Activated naive CD4-positive, alpha-beta T cell treated with Interleukin-2 at 50 U/mL for 16 hours (primary cell): ENCODE results near the gene SV2C.
"Not testable (repeated sequence)": the region's sequence is repeated elsewhere in the genome, so short reads cannot be mapped to it uniquely, and the experiment has no call there.

ENCODE experiments used
- DNase-seq: peaks from one replicate; pipeline ENCODE4 v3.0.0-alpha.2; 2020

SV2C gene

DNA sequence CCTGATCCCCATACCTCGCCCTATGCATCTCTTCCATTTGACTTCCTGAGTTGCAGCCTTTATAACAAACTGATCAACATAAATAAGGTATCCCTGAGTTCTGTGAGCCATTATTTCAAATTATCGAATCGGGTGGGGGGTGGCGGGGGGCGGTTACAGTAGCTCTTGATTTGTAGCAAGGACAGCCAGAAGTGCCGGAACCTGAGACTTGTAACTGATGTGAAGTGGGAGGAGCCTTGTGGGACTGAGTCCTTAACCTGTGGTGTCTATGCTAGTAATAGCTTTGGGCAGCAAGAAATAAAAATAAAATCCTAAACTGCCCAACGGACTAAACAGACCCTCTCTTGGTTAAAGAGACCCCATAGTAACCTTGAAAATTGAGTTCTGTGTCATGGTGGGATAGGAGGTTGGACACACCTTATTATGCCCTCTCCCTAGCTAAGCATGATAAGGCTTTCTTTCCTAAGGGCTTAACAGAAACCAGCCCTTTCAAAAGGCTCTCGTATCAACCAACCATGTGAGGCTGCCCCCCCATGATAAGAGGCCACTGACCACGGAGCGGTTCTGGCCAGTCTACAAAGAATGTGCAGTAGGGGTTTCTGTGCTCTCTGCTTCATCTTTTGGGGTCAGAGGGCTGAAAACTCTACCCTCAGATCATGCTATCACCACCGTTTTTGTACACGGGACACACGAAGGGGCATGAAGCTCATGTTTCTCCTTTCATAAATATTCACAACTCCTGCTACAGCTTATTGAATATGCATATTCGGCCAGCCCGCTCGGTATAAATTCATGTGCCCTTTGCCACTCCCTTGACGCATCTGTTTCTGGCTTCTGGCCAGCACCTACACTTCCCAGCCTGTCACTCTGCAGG, 280.4 kb downstream of the SV2C start:
- DNase-seq, result no peak

DNA sequence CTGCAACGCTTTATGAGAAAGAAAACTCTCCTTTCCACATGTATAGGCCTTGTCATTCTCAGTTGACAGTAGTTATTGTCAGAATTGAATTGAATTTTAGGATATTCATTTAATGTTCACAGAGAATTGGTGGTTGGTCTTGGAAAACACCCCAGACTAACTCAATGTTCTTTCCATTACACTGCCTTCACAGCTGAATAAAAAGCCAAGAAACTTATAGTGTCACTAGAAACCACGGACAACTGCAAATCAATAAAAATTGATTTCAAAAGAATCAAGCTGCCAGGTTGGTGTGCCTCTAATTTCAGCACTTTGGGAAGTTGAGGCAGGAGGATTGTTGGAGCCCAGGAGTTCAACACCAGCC, 281.0 kb downstream of the SV2C start:
- no peak for DNase-seq

DNA sequence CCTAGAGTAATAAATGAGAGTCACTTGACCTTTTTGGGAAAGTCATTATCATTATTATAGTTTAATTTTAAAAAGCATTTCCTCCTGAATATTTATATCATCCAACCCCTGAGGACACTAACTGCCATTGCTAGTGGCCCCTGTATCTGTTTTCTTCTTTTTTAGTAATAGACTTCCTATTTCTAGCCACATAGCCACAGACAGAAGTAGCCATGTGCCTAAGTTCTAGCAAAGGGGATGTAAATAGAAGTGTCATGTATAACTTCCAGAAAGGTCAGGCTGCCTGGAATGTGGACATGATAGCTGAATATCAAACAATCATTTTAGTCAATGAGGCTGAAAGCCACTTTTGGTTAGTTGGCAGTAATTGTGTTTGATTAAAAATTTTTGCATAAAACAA, 282.4 kb downstream of the SV2C start:
- DNase-seq, result no peak

DNA sequence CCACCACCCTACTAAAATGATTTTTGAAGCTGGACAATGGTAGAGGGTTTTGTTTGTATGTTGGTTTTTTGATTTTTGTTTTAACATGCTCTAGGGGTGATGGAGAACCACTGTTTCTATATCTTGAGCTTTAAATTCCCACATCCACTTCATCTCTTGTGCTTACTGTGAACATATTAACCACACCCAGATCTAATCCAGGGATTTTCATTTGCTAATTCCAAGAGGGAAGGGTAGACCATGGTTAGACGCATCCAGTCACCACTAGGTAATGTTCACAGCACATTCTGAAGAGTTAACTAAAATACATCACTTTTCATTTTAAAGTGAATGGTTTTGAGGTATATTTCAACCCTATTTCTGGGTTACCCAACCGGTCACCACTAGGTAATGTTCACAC, 283.4 kb downstream of the SV2C start:
- no peak for DNase-seq

DNA sequence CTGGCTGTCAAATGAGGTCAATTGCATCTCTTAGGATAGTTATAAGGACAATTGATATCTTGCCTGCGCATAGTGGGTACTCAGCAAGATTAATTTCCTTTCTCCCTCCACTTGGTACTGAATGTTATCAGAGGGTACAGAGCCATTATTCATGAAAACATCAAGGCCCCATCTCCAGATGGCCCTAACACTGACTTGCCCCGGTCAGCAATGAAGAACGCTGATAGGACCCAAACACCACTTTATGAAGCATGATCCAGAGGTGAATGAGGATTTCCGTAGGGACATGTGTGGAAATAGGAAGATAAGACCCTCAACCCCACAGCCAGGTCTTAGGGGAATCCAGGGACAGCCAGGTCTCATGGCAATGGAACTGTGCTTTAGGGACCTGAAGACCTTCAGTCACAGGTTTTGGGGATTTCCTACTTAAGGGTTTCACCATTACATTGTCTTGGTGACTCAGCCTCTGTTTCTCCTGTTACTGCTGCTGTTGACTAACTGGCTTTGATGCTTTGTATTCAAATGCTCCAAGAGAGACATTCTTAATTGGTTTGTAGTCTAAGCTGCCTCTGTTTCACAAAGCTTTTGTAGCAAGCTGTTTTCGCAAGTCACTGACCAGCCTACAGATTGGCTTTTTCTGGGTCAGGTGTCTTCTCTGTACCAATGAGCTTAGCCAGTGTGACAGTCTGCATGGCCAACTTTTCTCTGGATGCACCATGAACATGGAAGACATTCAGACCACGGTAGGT, 284.6 kb downstream of the SV2C start:
- peak; percentile 19 for DNase-seq

DNA sequence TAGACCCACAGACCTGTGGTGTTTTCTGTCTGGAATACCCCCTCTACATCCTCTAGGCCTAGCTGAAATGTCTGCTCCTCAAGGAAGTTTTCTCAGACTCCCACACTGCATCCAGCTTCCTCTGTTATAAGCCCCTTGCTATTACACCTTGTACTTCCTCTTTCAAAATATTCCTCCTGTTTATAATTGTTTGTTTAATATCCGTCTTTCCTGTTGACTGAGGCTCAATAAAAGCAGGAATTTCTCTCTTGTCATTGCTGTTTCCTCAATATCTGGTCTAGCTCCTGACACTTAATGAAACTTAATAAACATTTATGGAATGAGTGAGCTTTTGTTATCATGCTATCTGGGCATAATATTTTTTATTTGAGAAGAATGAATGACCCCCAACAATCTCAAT, 285.8 kb downstream of the SV2C start:
- no peak for DNase-seq

DNA sequence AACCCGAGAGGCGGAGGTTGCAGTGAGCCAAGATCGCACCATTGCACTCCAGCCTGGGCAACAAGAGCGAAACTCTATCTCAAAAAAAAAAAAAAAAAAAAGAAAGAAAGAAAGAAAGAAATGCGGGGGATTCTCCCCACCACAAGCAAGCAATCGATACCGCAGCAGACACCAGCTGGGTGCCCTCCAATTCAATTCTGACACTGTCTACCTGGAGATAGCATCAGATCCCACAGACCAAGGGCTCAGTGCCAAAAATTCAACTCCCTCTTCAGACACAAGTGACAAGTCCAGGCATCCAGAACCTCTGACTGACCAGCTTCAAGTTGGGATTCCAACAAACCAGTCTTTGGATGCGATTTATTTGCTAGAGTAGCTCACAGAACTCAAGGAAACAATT, 286.5 kb downstream of the SV2C start:
- not testable (repeated sequence) for DNase-seq

DNA sequence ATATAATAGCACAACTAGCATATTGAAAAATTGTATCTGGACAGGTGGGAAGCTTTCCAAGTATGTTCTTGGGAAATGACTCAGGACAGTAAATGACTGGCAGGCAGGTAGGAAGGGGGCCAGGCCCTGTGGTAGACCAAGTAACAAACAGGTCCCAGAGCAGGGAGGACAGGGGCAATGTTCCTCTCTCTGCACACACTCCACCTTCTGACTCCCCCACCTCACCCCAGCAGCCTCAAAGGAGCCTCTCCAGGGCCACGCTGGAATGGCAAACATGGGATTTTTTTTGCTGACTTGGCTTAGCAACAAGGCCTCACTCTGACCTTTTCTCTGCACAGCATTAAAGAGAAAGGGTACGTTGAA, 288.8 kb downstream of the SV2C start:
- no peak for DNase-seq

DNA sequence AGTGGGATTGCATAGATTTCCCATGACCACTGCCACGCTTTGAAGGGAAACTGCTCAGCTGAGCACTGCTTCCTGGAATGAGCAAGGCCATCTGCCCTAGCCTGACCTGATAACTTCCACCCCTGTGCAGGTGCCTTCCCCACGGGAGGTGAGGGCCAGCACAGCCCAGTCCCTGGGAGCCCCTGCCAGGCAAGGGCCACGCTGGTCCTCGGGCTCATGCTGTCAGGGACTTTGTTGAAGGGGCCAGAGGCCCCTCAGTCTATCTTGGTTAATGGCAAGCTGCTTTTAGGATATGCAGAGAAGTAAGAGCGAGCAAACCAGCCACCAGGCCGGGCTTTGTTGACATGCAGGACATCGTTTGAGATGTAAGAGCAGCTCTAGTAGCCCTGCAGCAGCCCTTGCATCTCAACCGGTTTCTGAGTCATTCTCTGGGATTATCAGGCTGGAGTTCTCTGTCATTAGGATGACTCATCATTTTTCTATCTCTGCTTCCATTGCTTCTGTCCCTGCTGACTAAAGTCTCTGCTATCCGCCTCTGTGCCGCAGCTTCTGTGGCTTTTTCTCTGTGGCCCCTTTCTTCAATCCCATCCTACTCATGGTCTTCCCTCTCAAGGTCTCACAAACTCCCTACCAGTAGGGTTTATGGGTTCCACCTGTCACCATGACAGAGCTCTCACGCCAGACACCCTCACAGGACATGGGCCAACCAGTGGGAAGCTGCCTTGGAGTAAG, 289.3 kb downstream of the SV2C start:
- DNase-seq, result no peak

DNA sequence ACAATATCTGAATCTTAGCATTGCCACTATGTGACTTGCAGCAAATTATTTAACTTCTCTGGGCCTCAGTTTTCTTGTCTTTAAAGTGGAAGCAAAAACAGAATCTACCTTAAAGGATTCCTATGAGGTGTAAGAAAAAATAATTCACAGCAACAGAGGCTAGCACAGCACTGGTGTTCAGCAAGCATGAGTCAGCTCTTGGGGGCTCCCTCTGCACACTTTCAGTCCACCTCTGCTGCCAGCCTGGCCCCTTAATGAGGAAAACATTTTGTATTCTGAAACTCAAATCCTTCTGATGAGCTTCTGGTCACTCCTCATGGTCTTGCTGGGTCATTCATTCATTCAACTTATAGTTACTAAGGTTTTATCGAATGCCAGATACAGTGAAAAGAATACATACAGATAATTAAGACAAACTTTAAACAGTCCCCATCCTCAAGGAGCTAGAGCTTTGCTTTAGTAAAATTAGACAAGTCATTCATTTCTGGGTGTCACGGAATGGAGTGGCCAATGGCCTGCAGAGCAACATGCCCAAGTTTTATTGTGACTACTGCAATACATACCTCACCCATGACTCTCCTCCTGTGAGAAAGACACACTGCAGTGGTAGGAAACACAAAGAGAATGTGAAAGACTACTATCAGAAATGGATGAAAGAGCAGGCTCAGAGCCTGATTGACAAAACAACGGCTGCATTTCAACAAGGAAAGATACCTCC, 293.1 kb downstream of the SV2C start:
- DNase-seq, result no peak

DNA sequence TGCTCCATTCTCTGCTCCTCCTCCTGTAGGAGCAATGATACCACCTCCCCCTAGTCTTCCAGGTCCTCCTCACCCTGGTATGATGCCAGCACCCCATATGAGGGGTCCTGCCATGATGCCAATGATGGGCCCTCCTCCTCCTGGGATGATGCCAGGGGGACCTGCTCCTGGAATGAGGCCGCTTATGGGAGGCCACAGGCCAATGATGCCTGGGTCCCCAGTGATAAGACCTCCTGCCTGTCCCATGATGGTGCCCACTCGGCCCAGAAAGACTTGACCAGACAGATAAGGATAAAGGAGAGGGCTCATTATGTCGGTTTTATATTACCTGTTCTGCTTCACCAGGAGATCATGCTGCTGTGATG, 293.7 kb downstream of the SV2C start:
- no peak for DNase-seq

DNA sequence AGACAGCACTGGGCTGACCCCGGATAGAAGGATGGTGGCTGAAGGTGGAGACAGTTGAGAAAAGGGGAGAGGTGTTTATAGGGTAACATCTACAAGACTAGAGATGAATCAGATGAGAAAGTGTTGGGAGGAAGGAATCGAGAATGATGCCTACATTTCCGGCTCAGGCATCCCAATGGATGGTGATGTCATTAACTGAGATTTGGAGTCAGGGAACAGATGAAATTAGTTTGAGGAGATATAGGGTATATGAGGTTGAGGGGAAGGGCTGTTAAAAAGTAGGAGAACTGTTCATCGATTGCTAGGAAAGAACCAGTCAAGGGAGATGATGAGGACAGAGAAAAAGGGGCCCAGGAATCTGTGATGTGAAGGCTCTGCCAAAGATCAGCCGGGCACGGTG, 295.2 kb downstream of the SV2C start:
- no peak for DNase-seq

DNA sequence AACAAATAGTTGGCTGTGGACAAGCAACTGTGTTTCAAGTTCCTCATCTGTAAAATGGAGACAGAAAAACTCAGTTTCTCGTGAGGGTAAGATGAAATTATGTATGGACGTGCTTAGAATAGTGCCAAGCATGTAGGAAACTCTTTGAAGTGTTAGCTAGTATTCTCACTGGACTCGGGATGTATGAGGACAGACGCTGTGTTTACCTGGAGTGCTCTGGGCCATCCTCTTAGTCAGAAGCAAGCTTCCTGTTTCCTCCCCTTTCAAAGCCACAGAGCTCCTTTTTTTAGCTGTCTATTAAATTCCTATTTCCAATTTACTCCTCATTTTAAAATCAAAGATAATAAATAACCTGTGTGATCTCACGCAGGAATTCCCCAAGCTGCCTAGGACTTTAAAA, 296.1 kb downstream of the SV2C start:
- DNase-seq, result no peak

DNA sequence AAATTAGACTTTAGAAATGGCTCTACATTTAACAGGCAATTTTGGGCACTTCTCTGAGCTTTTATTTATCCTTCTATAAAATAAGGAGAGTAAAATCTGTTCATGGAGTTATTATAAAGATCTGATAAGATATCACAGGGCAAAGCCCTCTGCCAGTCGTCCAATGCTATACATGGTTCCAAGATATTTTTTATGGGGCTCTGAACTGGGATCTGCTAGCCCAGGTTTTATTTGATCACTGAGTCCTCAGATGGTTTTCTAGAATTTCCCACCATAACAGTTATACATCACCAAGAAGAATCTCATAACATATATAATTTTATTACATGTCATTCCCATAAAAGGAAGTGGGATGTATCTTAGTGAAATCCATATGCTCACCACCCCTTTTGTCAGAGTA, 296.7 kb downstream of the SV2C start:
- no peak for DNase-seq

DNA sequence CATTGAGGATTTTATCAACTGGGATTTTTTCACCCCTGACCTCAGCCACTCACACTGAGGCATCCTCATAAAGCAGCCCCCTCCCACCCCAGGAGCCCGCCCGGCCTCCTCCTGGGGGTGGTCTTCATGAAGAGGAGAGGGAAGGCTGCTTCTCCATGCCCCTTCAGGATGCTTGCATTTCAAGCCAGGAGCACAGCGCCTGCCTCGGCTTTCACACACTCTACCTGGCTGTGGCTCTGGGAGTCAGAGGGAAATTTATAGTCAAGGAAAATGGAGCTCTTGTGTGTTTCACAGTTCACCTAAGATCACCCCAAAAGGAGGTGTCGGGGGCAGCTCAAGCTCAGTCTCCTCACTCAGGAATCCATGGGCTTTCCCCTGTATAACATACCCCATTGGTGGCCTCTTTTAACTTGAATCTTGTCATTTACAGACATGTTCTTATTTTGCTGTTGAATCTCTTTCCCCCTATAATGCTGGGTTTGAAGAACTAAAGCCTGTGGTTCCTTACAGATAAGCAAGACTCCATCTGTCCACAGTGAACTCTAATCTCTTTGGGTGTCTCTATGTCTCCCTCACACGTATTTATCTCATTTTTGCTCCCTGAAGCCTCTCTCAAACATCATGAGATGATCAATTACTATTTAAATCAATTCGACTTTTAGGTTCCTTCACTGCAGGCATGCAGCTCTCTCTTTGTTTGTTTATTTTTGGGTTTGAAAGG, 297.3 kb downstream of the SV2C start:
- no peak for DNase-seq

DNA sequence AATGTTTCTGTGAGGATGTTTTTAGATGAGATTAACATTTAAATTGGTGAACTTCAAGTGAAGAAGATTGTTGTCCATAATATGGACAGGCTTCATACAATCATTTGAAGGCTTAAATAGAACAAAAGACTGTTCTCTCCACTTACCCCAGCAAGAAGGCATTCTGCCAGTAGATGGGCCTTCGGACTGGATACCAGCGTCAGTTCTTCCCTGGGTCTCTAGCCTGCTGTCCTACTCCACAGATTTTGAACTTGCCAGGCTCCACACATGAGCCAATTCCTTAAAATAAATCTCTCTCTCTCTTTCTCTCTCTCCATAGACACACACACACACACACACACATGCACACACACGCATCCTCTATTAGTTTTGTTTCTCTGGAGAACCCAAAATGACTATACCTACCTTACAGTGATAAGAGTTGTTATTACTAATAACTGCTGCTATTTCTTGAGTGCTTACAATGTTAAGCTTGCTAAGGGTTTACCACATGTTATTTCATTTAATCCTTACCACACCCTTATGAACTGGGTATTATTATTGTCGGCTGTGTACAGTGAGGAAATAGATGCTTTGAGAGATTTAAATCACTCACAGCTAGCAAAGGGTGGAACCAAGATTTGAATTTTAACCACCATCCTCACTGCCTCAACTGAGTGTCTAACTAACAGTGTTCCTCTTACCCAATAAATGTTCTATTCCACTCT, 300.1 kb downstream of the SV2C start:
- no peak for DNase-seq

DNA sequence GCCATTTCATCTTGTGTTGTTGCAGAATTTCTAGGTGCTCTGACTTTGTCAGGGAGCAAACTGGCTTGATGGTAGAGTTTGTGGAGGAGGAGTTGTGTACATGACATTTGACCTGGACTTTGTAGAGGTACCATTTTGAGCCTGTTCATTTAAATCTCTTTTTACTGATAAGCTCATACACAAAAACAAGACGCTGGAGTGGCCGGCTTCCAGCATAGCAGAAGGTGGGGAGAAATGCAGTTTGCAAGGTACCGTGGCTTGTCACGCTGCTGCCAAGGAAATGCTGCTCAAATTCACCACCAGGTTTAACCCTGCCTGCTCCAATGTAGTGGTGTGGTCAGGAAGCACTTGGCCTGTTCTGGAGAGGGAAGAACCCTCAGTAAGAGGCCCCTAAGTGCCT, 301.0 kb downstream of the SV2C start:
- DNase-seq, result no peak

DNA sequence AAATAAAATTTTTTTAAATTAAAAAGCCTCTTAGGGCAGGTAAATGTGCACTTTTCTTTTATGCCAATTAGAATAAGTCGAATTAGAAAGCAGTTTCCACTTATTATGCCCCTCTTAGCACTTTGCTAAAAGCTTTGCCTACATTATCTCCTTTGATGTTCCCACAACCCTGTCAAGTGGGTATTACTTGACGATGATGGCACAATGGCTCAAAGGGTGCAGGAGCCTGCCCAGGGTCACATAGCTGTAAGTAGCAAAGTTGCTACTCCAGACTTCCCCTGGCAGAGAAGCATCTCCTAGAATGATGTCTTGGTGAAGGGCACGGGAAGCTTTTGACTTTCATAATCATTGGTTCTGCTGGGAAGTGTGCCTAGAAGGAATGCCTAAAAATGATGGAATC, 301.5 kb downstream of the SV2C start:
- no peak for DNase-seq

DNA sequence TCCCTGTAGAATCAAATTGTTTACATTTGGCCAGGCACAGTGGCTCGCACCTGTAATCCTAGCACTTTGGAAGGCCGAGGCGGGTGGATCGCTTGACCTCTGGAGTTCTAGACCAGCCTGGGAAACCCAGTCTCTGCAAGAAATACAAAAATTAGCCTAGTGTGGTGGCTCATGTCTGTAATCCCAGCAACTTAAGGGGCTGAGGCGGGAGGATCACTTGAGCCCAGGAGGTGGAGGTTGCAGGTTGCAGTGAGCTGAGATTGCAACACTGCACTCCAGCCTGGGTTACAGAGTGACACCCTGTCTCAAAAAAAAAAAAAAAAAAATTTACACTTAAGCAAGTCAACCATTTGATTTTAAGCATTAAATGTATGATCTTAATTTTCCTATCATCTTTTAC, 302.4 kb downstream of the SV2C start:
- DNase-seq, result no peak

DNA sequence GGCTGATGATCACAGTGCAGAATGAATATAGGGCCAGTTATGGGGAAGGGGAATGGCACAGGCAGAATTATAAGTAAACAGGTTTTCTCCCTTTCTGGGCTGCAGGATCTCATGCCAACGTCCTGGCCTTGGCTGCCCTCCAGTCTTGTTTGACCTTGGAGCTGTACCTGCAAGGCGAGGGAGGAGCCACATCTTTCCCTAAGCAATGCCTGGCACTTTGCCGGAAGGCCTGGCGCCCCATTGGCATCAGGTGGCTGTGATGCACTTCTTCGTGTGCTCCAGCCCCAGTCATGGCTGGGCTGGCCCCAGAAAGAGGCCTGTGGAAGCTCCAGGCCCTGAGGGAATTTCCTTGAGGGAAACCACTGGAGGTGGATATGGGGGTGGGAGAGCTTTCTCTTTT, 303.2 kb downstream of the SV2C start:
- no peak for DNase-seq

DNA sequence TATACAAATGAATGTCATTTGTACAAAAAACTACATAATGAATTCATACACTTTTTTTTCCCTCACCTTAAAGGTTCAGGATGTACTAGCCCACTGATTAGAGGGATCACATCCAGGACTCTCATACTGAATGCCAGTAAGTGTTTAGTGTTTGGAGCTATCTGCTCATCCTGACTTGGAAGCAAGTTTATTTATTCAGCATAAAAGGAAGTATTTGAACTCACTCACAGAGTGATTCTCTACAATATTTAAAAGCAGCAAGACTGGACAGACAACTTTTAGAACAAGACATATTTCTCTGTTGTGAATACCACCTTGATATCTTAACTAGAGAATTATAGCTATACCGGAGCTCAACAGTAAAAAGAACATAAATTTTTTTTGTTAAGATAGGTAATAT, 305.1 kb downstream of the SV2C start:
- DNase-seq, result no peak
